Activated T-helper 2 cell treated with anti-CD3 and anti-CD28 coated beads, Interferon-gamma antibody, Interleukin-2, Interleukin-4, amounts not matched to agents 10 μg/mL and 5 μg/mL and 100 μg/mL, durations not matched to agents 14 hours and 24 hours and 36 hours (primary cell): ENCODE data around the gene CCDC187. TPM values are rescaled to one million over a fixed set of nuclear protein-coding genes. Genes with fewer than 3 reads are reported as not detected.

ENCODE experiments used
- DNase-seq: peaks from one replicate; pipeline ENCODE4 v3.0.0; 2021; ENCODE audit warnings: low spot score
- H3K27ac Mint-ChIP-seq: one replicate; pipeline ENCODE4 v1.8.0; 2021; ENCODE audit warnings: mixed read lengths
- H3K27me3 Mint-ChIP-seq: one replicate; pipeline ENCODE4 v1.8.0; 2021; ENCODE audit warnings: low read depth, mixed read lengths
- H3K36me3 Mint-ChIP-seq: one replicate; pipeline ENCODE4 v1.8.0; 2021; ENCODE audit warnings: low read depth, mixed read lengths
- H3K4me1 Mint-ChIP-seq: one replicate; pipeline ENCODE4 v1.8.0; 2021; ENCODE audit warnings: low read depth, mixed read lengths
- H3K4me3 Mint-ChIP-seq: one replicate; pipeline ENCODE4 v1.8.0; 2021; ENCODE audit warnings: low read depth, mild to moderate bottlenecking, moderate library complexity, mixed read lengths
- H3K9me3 Mint-ChIP-seq: one replicate; pipeline ENCODE4 v1.8.0; 2021; ENCODE audit warnings: mixed read lengths
- intact Hi-C: fragments of 100-400 bp; cut with micrococcal nuclease; formaldehyde crosslinking; loops from one replicate; pipeline ENCODE4 v1.15.1; 2023
- total RNA-seq: library from RNA; stranded (reverse); gene quantifications from 2 replicates; pipeline ENCODE4 v1.2.3, GENCODE V29; 2022

Gene CCDC187
- total RNA-seq, 1 donor from 2014 or later = not detected

- no peak for DNase-seq
- Mint-ChIP-seq H3K27ac (no peak overlapping the region), H3K9me3 (no peaks in the 10 kb centered on the region), H3K27me3 (no peaks in the 10 kb centered on the region), H3K36me3 (no peaks in the 10 kb centered on the region), H3K4me1 (no peaks in the 10 kb centered on the region), H3K4me3 (no peak overlapping the region)
- intact Hi-C loops = no loop called here
These were observed 49.3 kb downstream of the CCDC187 start for GRCh38 chr9:136254381-136255165.

- no peaks in the 10 kb centered on the region for H3K36me3 Mint-ChIP-seq
- DNase-seq = no peak
- H3K4me1 Mint-ChIP-seq = no peaks in the 10 kb centered on the region
- no peak overlapping the region for H3K27ac Mint-ChIP-seq
- no peak overlapping the region for H3K4me3 Mint-ChIP-seq
- no peaks in the 10 kb centered on the region for H3K9me3 Mint-ChIP-seq
- intact Hi-C loops = no loop called here
- no peaks in the 10 kb centered on the region for H3K27me3 Mint-ChIP-seq
These were observed 50.4 kb downstream of the CCDC187 start for GRCh38 chr9:136253246-136254130.

- no peaks in the 10 kb centered on the region for H3K4me1 Mint-ChIP-seq
- no peak overlapping the region for H3K4me3 Mint-ChIP-seq
- intact Hi-C loops = no loop called here
- no peak overlapping the region for H3K27ac Mint-ChIP-seq
- H3K9me3 Mint-ChIP-seq = no peaks in the 10 kb centered on the region
- no peak for DNase-seq
- H3K27me3 Mint-ChIP-seq = no peaks in the 10 kb centered on the region
- H3K36me3 Mint-ChIP-seq = no peaks in the 10 kb centered on the region
These were observed 51.0 kb downstream of the CCDC187 start for GRCh38 chr9:136252846-136253245.

- Mint-ChIP-seq H3K36me3 (no peaks in the 10 kb centered on the region), H3K27me3 (no peaks in the 10 kb centered on the region), H3K4me1 (no peaks in the 10 kb centered on the region), H3K27ac (no peak overlapping the region), H3K4me3 (no peak overlapping the region), H3K9me3 (no peaks in the 10 kb centered on the region)
- DNase-seq = no peak
- intact Hi-C loops = no loop called here
These were observed 51.6 kb downstream of the CCDC187 start for GRCh38 chr9:136252281-136252680.

GRCh38 chr9:136251264-136252115, 52.4 kb downstream of the CCDC187 start:
- no peaks in the 10 kb centered on the region for H3K36me3 Mint-ChIP-seq
- DNase-seq = no peak
- H3K27me3 Mint-ChIP-seq = peaks cover 4% of the 10 kb centered on the region
- H3K27ac Mint-ChIP-seq = no peak overlapping the region
- intact Hi-C loops = no loop called here
- H3K9me3 Mint-ChIP-seq = no peaks in the 10 kb centered on the region
- H3K4me1 Mint-ChIP-seq = no peaks in the 10 kb centered on the region
- no peak overlapping the region for H3K4me3 Mint-ChIP-seq

GRCh38 chr9:136250676-136251075, 53.2 kb downstream of the CCDC187 start:
- DNase-seq = no peak
- peaks cover 4% of the 10 kb centered on the region for H3K27me3 Mint-ChIP-seq
- no peak overlapping the region for H3K4me3 Mint-ChIP-seq
- no peaks in the 10 kb centered on the region for H3K9me3 Mint-ChIP-seq
- no peaks in the 10 kb centered on the region for H3K36me3 Mint-ChIP-seq
- no peak overlapping the region for H3K27ac Mint-ChIP-seq
- intact Hi-C loops = no loop called here
- H3K4me1 Mint-ChIP-seq = peaks cover 3% of the 10 kb centered on the region

GRCh38 chr9:136249877-136250559, 53.9 kb downstream of the CCDC187 start:
- intact Hi-C loops = loop anchor here (10.0 kb wide), 3 partner anchors 135 to 345 kb away; partner anchors contain the start of genes CAMSAP1, SEC16A and TMEM250
- no peak for DNase-seq
- Mint-ChIP-seq H3K36me3 (no peaks in the 10 kb centered on the region), H3K9me3 (no peaks in the 10 kb centered on the region), H3K27ac (no peak overlapping the region), H3K4me3 (no peak overlapping the region), H3K4me1 (peaks cover 3% of the 10 kb centered on the region), H3K27me3 (peaks cover 4% of the 10 kb centered on the region)

- Mint-ChIP-seq H3K27ac (no peak overlapping the region), H3K9me3 (no peaks in the 10 kb centered on the region), H3K36me3 (no peaks in the 10 kb centered on the region), H3K4me3 (no peak overlapping the region), H3K4me1 (peaks cover 11% of the 10 kb centered on the region), H3K27me3 (peaks cover 4% of the 10 kb centered on the region)
- no peak for DNase-seq
- intact Hi-C loops = loop anchor here (10.0 kb wide), 3 partner anchors 134 to 344 kb away; partner anchors contain the start of genes CAMSAP1, SEC16A and TMEM250
These were observed 54.7 kb downstream of the CCDC187 start for GRCh38 chr9:136248951-136249876.

- H3K27ac Mint-ChIP-seq = no peak overlapping the region
- peaks cover 22% of the 10 kb centered on the region for H3K4me1 Mint-ChIP-seq
- DNase-seq = no peak
- no peak overlapping the region for H3K4me3 Mint-ChIP-seq
- H3K27me3 Mint-ChIP-seq = peaks cover 4% of the 10 kb centered on the region
- intact Hi-C loops = loop anchor here (10.0 kb wide), 3 partner anchors 133 to 343 kb away; partner anchors contain the start of genes CAMSAP1, SEC16A and TMEM250
- peaks cover 4% of the 10 kb centered on the region for H3K36me3 Mint-ChIP-seq
- H3K9me3 Mint-ChIP-seq = no peaks in the 10 kb centered on the region
These were observed 55.8 kb downstream of the CCDC187 start for GRCh38 chr9:136247947-136248637.

- H3K9me3 Mint-ChIP-seq = no peaks in the 10 kb centered on the region
- peaks cover 26% of the 10 kb centered on the region for H3K4me1 Mint-ChIP-seq
- no peak overlapping the region for H3K27ac Mint-ChIP-seq
- intact Hi-C loops = loop anchor here (10.0 kb wide), 3 partner anchors 133 to 343 kb away; partner anchors contain the start of genes CAMSAP1, SEC16A and TMEM250
- no peak overlapping the region for H3K4me3 Mint-ChIP-seq
- peaks cover 4% of the 10 kb centered on the region for H3K36me3 Mint-ChIP-seq
- no peak for DNase-seq
- H3K27me3 Mint-ChIP-seq = peaks cover 4% of the 10 kb centered on the region
These were observed 56.4 kb downstream of the CCDC187 start for GRCh38 chr9:136247551-136247916.
